ENCODE measurements around the gene NPBWR2.

- TF ChIP-seq TAF1 (conservative IDR thresholded peaks at IDR 0.05), result no peak
- no peak for TF ChIP-seq CTCF (IDR thresholded peaks at IDR 0.05; ENCODE audit: low read depth, low read length, missing input control)
These were observed 41.2 kb upstream of the NPBWR2 start for GRCh38 chr20:64148581-64148980.

All from liver (tissue), 3 donors.